ENCODE data around the gene CCL14.
"Not testable (repeated sequence)": the region's sequence is repeated elsewhere in the genome, so short reads cannot be mapped to it uniquely, and the experiment has no call there.

Gene CCL14

DNA sequence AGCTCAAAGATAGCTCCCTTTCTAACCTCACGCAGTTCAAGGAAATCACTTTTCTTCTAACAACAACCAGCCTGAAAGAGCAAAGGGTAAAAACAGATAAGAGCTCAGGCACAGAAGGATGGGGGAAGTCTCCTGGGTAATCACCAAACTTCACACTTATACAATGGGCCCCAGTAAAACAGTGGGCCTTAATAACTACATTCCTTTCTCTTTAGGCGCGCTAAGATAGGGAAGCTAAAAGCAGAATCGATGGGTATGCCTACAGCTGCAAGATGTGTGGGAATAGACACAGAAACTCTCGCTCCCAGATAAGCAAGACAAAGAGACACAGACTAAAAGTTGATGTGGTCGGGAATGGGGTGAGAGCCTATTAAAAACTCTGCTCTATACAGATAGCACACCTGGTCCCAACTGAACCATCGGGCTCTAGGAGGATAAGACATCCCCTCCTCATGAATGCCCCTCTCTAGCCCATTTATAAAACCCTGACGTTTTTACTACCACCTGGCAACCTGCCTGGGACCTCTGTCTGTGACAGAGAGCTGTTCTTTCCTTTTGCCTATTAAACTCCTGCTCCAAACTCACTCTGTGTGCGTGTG is 43.8 kb downstream of the CCL14 start:
- no peak for DNase-seq (ENCODE audit: low read depth)

DNA sequence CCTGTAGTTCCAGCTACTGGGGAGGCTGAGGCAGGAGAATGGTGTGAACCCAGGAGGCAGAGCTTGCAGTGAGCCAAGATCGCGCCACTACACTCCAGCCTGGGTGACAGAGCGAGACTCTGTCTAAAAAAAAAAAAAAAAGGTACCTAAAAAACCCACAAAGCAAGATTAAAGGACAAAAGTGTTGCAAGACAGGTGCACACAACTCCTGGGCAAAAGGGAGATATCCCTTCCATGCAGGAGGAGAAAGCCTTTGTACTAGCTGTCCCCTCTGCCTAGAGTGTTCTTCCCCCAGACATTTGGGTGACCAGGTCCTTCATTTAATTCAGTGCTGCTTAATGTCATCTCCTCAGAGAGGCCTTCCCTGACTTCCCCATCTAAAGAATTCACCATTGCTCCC is 48.0 kb downstream of the CCL14 start:
- not testable (repeated sequence) for DNase-seq (ENCODE audit: low read depth)

DNA sequence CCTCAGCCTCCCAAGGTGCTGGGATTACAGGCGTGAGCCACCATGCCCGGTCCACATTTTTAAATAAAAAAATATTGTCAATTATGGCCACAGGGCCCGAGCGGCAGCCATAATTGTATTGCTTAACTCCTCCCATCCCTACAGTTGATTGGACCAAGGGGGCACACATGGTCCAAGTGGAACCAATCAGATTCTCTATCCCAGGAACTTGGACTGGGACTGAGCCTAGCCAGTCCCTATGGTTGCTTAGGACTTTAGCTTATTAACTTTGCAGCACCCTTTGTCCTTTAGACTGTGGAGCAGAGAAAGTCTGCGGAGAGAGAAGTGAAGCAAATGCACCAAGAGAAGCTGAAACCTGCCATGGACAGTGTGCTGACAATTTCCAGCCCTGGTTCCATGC is 50.5 kb downstream of the CCL14 start:
- DNase-seq (ENCODE audit: low read depth) = no peak

DNA sequence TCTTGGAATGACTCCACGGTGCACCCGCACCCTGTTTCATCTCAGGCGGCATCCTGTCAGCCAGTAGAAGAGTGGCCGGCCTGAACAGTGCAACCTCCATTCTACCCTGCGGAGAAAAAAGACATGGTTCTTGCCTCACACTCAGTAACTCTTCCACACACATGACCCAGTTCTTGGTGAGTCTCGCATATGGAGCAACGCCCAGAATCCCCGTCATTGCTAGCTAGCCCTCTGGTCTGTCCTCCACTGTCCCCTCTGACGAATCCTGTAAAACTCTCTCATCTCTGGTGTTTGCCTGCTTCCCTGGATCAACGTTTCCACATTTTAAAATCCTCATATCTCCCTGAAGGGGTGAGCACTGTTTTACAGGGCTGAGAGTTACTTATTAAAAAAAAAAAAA is 51.8 kb downstream of the CCL14 start:
- no peak for DNase-seq (ENCODE audit: low read depth)

Measured in fibroblast of the conjunctiva (primary cell).